Activated CD4-positive, alpha-beta memory T cell treated with anti-CD3 and anti-CD28 coated beads for 36 hours (primary cell): ENCODE data around the gene PLPPR4. TPM values are rescaled to one million over a fixed set of nuclear protein-coding genes. Genes with fewer than 3 reads are reported as not detected.

Experiments
- CTCF ChIA-PET: fragments of 350-600 bp; sonication (Branson Sonifier 250); formaldehyde crosslinking; loops from one replicate; lab custom pipeline; 2021; ENCODE audit warnings: antibody characterized with exemption, inconsistent platforms; lab: Charles Lee
- POLR2A ChIA-PET: fragments of 350-600 bp; sonication (Branson Sonifier 250); formaldehyde crosslinking; loops from one replicate; lab custom pipeline; 2021; ENCODE audit warnings: antibody characterized with exemption; lab: Charles Lee
- DNase-seq: peaks from one replicate; pipeline ENCODE4 v3.0.0-alpha.2; 2020
- H3K27ac Mint-ChIP-seq: one replicate; pipeline ENCODE4 v1.8.0; 2021; ENCODE audit warnings: mixed read lengths
- H3K27me3 Mint-ChIP-seq: one replicate; pipeline ENCODE4 v1.8.0; 2021; ENCODE audit warnings: mixed read lengths
- H3K36me3 Mint-ChIP-seq: one replicate; pipeline ENCODE4 v1.8.0; 2021; ENCODE audit warnings: mixed read lengths
- H3K4me1 Mint-ChIP-seq: one replicate; pipeline ENCODE4 v1.8.0; 2021; ENCODE audit warnings: low read depth, mixed read lengths
- H3K4me3 Mint-ChIP-seq: one replicate; pipeline ENCODE4 v1.8.0; 2021; ENCODE audit warnings: mild to moderate bottlenecking, mixed read lengths
- H3K9me3 Mint-ChIP-seq: one replicate; pipeline ENCODE4 v1.8.0; 2021; ENCODE audit warnings: mixed read lengths
- intact Hi-C: fragments of 100-400 bp; cut with micrococcal nuclease; formaldehyde crosslinking; loops from one replicate; pipeline ENCODE4 v1.15.1; 2023
- total RNA-seq, 2 experiments: library from RNA; stranded (reverse); gene quantifications; one replicate each; pipeline ENCODE4 v1.2.3, GENCODE V29; 2021

PLPPR4 gene
- total RNA-seq, 2 experiments from 2014 or later: not detected

DNA sequence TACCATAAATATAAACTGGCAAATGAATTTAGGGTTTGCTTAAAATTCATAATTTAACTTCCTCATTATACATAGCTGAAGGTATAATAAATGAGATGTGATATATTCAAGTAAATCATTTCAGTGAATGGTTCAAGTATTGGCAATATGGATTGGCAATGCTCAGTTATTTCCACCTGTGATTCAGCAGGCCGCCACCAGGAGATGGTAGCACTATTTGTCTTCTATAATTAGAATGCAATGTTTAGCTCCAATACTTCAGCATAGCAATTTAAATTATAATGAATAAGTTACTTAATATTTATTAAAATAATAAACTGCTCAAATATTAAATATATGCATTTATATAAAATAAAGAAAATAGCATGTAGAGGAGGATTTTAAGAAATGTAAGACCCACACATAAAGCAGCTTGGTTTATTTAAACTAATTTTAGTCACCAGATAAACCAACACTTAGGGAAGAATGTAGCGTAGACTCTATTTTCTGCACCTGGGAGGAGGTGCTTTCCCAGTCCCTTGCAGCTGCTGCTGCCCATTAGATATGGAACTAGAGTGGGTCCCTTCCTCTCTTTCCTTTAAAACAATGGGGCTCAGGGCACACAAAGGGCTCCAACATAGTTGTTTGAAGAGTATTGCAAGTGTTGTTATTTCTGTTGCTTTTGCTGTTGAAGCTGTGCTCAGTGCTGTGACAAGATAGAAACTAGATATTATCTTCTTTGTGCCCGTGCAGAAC, 62.1 kb downstream of the PLPPR4 start:
- H3K9me3 Mint-ChIP-seq: no peaks in the 10 kb centered on the region
- H3K27me3 Mint-ChIP-seq: no peaks in the 10 kb centered on the region
- H3K27ac Mint-ChIP-seq: no peak overlapping the region
- POLR2A ChIA-PET: no interaction called here
- no peak overlapping the region for H3K4me3 Mint-ChIP-seq
- no peaks in the 10 kb centered on the region for H3K36me3 Mint-ChIP-seq
- H3K4me1 Mint-ChIP-seq: no peaks in the 10 kb centered on the region
- no peak for DNase-seq
- intact Hi-C loops: no loop called here
- CTCF ChIA-PET: no interaction called here

DNA sequence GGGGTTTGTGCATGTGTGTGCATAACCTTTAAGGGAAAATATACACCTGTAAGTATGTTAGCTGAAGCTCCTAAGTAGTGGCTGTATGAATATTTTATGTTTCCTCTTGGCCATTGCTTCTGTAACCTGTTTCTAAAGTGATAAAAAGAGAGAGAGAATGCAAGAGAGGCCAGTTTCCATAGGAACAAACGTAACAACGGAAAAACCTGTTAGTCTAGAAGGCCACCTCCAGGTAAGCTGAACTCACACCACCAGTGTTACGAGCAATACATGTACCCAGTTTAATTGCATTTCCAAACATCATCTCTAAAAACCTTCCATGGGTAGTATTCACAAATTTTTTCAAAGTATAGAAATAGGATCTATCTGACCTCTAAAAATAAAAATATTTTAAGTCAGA, 63.1 kb downstream of the PLPPR4 start:
- H3K4me1 Mint-ChIP-seq: no peaks in the 10 kb centered on the region
- no peaks in the 10 kb centered on the region for H3K9me3 Mint-ChIP-seq
- H3K27me3 Mint-ChIP-seq: no peaks in the 10 kb centered on the region
- intact Hi-C loops: no loop called here
- no peak for DNase-seq
- H3K36me3 Mint-ChIP-seq: no peaks in the 10 kb centered on the region
- ChIA-PET CTCF (no interaction called here), POLR2A (no interaction called here)
- no peak overlapping the region for H3K27ac Mint-ChIP-seq
- no peak overlapping the region for H3K4me3 Mint-ChIP-seq

DNA sequence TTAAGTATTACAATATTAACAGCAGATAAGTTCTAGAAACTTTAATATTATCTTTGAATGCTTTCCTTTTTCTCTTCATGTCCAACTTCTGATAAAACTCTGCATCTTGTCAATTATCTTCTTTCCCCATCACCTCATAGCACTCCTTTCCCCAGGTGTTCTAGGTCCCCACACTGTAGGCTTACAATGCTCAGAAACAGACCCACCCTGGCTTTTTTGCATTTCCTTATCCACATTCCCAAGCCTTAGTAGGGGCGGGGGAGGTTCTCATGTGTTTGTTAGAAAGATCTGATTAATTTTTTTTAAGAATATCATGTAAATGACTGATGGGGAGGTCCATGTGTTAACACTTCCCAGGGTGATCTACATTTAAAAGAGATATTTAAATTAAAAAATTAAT, 63.9 kb downstream of the PLPPR4 start:
- POLR2A ChIA-PET: no interaction called here
- no peaks in the 10 kb centered on the region for H3K9me3 Mint-ChIP-seq
- intact Hi-C loops: no loop called here

DNA sequence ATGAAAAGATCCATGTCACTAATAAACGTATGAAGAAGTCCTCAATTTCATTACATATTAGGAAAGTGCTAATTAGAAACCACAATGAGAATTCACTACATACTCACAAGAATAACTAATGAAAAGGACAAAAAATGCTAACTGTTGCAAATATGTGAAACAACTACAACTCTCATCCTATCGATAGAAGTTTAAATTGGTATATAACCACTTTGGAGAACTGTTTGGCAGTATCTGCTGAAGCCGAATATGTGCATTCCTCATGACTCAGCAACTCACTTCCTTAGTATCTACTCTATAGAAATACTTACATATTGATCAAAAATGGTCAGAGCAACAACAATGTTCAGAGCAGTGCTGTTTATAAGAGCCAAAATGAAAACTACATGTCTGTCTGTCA, 66.8 kb downstream of the PLPPR4 start:
- Mint-ChIP-seq H3K4me3 (no peak overlapping the region), H3K9me3 (no peaks in the 10 kb centered on the region), H3K4me1 (no peaks in the 10 kb centered on the region), H3K36me3 (no peaks in the 10 kb centered on the region), H3K27ac (no peak overlapping the region), H3K27me3 (no peaks in the 10 kb centered on the region)
- no peak for DNase-seq
- intact Hi-C loops: no loop called here
- ChIA-PET POLR2A (no interaction called here), CTCF (no interaction called here)

More for the DNA sequence above, 63.9 kb downstream of the PLPPR4 start:
- H3K4me1 Mint-ChIP-seq: no peaks in the 10 kb centered on the region
- H3K27ac Mint-ChIP-seq: no peak overlapping the region
- no peaks in the 10 kb centered on the region for H3K36me3 Mint-ChIP-seq
- no peaks in the 10 kb centered on the region for H3K27me3 Mint-ChIP-seq
- CTCF ChIA-PET: no interaction called here
- no peak for DNase-seq
- H3K4me3 Mint-ChIP-seq: no peak overlapping the region

DNA sequence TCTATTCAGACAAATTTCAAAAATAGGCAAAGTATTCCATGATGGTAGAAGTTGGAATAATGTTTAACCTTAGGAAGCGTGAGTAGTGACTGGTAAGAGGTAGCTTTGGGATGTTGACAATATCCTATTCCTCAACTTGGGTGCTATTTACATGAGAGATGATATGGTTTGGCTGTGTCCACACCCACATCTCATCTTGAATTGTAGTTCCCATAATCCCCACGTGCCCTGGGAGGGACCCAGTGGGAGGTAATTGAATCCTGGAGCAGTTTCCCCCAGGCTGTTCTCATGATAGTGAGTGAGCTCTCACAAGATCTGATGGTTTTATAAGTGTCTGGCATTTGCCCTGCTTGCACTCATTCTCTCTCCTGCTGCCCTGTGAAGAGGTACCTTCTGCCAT, 67.3 kb downstream of the PLPPR4 start:
- Mint-ChIP-seq H3K27me3 (no peaks in the 10 kb centered on the region), H3K4me3 (no peak overlapping the region), H3K9me3 (no peaks in the 10 kb centered on the region), H3K4me1 (no peaks in the 10 kb centered on the region), H3K36me3 (no peaks in the 10 kb centered on the region), H3K27ac (no peak overlapping the region)
- ChIA-PET CTCF (no interaction called here), POLR2A (no interaction called here)
- intact Hi-C loops: no loop called here
- no peak for DNase-seq

DNA sequence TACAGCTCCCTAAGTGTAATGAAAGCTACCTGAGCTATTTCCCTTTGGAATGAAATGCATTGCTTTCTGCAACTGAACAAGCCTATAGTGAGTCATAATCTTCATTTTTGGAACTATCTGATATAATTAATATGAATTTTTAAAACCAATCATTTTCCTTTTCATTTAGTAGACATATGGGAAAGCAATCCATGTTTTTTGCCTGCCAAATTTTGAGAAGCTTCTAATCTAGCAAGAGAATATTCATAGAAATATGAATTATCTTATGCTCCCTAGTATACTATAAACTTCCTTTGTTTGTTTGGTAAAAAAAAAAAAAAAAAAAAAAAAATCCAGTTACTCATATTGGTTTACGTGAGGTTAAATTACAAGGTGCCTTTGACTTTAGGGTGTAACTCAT, 68.3 kb downstream of the PLPPR4 start:
- H3K4me1 Mint-ChIP-seq: no peaks in the 10 kb centered on the region
- H3K36me3 Mint-ChIP-seq: no peaks in the 10 kb centered on the region
- H3K27me3 Mint-ChIP-seq: no peaks in the 10 kb centered on the region
- H3K9me3 Mint-ChIP-seq: no peaks in the 10 kb centered on the region
- no peak overlapping the region for H3K4me3 Mint-ChIP-seq
- no peak overlapping the region for H3K27ac Mint-ChIP-seq
- ChIA-PET POLR2A (no interaction called here), CTCF (no interaction called here)
- DNase-seq: no peak
- intact Hi-C loops: no loop called here

DNA sequence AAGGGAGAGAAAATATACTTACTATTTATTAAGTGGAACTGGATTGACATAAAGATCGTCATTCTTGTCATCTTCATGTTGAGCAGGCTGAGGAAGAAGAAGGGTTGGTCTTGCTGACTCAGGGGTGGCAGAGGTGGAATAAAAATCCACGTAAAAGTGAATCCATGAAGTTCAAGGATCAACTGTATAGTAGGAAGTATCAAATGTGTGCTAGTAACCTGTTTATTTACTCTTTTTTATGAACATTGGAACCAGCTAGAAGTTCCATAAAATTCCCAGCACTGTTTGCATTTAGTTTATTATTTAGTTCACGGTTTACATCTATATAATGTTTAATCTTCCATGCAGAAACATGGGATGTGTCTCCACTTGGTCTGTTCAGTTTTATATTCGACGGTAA, 70.7 kb downstream of the PLPPR4 start:
- no peak for DNase-seq
- ChIA-PET POLR2A (no interaction called here), CTCF (no interaction called here)
- Mint-ChIP-seq H3K27me3 (no peaks in the 10 kb centered on the region), H3K36me3 (no peaks in the 10 kb centered on the region), H3K9me3 (peaks cover 2% of the 10 kb centered on the region), H3K27ac (no peak overlapping the region), H3K4me3 (no peak overlapping the region), H3K4me1 (no peaks in the 10 kb centered on the region)
- intact Hi-C loops: no loop called here

DNA sequence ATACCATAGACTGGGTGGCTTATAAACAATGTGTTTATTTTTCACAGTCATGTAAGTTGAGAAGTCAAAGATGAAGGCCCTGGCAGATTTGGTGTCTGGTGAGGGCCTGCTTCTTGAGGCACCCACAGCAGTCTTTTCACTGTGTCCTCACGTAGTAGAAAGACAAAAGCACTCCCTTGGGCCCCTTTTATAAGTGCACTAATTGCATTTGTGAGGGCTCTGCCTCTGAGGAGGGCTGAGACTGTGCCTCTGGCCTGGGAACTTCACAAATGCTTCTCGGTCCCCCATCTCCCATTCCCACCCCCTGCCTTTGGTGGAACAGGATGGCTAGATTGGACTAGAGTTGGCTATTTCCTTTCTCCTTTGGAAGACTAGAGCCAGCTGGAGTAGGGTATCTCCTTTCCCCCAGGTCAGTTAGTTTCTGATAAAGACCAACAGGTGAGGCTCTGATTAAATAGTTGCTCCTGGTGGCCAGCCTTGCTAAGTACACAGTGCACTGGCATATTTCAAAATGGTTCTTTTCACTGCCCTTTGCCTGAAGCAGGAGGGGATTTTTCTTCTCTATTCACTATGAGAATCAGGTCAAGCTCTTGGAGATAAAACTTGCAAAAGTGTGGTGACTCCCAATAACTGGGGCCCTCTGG, 82.9 kb downstream of the PLPPR4 start:
- POLR2A ChIA-PET: no interaction called here
- Mint-ChIP-seq H3K36me3 (no peaks in the 10 kb centered on the region), H3K9me3 (peaks cover 3% of the 10 kb centered on the region), H3K4me1 (no peaks in the 10 kb centered on the region), H3K27ac (no peak overlapping the region), H3K27me3 (no peaks in the 10 kb centered on the region), H3K4me3 (no peak overlapping the region)
- no peak for DNase-seq
- intact Hi-C loops: no loop called here
- CTCF ChIA-PET: no interaction called here

DNA sequence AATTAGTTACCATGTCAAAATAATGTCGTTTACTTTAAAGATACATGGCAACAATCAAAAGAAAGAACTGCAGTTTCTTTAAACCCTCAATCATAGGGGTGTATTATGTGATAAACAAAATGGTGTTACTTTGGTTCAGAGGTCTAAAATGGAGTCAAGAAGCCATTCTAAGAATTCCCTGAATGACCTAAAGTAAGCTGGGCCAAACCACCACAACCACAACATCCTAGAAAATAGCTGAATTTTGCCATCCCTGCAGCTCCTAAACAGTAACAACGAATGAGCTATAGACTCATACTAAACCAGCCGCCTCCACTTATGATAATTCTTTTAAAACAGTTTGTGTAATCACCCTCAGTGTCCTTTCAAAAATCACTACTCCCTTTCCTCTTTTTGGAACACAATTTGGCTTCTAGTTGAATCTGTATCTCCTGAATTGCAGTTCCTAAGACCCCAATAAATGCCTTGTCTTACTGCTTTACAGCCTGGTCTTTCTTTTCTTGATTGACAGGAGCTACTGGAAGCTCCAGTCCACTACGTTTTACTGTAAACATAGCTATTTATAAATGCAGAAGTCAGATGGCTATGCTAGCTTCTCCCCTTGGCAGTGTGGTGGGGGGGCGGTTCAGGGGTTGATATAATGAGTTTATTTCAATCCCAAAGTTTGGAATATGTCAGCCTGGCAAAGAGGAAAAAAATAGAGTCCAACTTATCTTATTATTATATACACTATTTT, 84.3 kb downstream of the PLPPR4 start:
- ChIA-PET POLR2A (no interaction called here), CTCF (no interaction called here)
- Mint-ChIP-seq H3K4me3 (no peak overlapping the region), H3K4me1 (no peaks in the 10 kb centered on the region), H3K36me3 (no peaks in the 10 kb centered on the region), H3K9me3 (no peaks in the 10 kb centered on the region), H3K27ac (no peak overlapping the region), H3K27me3 (no peaks in the 10 kb centered on the region)
- DNase-seq: no peak
- intact Hi-C loops: no loop called here

DNA sequence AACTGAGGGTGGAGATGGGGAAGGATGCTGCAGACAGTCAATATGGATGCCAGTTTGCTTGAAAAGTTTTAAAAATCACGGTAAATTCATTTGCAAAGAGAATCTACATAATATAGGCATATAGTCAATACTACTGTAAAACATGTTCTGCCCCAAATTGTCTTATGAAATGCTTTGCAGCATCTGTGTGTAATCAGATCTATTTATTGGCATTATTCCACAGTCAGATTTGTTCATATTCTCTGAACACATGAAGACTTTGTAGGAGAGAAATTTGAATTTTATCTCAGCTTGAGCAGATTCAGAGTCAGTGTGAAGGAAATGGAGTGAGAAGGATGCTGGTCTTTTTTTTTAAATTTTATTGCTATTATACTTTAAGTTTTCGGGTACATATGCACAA, 88.5 kb downstream of the PLPPR4 start:
- CTCF ChIA-PET: no interaction called here
- intact Hi-C loops: no loop called here

DNA sequence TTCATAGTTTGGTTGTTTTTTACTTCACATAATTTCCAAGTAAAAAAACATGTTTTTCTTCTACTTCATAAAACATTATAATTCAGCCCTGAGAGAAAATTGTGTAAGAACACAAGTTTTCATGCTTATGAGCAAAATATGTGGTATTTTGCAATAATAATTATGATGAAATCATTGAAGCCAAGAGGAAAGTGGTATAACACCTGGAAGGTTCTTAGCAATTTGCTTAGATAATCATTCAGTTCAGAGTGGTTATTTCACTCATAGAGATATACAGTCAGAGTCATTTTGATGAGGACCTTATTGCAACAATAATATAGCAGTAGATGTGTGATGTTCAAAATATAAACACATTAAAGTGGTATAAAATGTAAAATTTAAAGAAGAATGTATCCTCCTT, 94.5 kb downstream of the PLPPR4 start:
- ChIA-PET CTCF (no interaction called here), POLR2A (no interaction called here)

More for the DNA sequence above, 88.5 kb downstream of the PLPPR4 start:
- Mint-ChIP-seq H3K4me3 (no peak overlapping the region), H3K9me3 (no peaks in the 10 kb centered on the region), H3K36me3 (no peaks in the 10 kb centered on the region), H3K27ac (no peak overlapping the region), H3K27me3 (no peaks in the 10 kb centered on the region), H3K4me1 (no peaks in the 10 kb centered on the region)
- POLR2A ChIA-PET: no interaction called here
- no peak for DNase-seq

More for the DNA sequence above, 94.5 kb downstream of the PLPPR4 start:
- Mint-ChIP-seq H3K36me3 (no peaks in the 10 kb centered on the region), H3K4me3 (no peak overlapping the region), H3K4me1 (no peaks in the 10 kb centered on the region), H3K27me3 (no peaks in the 10 kb centered on the region), H3K9me3 (no peaks in the 10 kb centered on the region), H3K27ac (no peak overlapping the region)
- intact Hi-C loops: no loop called here
- no peak for DNase-seq
